ENCODE measurements around the gene UBAC2.

UBAC2 gene

DNA sequence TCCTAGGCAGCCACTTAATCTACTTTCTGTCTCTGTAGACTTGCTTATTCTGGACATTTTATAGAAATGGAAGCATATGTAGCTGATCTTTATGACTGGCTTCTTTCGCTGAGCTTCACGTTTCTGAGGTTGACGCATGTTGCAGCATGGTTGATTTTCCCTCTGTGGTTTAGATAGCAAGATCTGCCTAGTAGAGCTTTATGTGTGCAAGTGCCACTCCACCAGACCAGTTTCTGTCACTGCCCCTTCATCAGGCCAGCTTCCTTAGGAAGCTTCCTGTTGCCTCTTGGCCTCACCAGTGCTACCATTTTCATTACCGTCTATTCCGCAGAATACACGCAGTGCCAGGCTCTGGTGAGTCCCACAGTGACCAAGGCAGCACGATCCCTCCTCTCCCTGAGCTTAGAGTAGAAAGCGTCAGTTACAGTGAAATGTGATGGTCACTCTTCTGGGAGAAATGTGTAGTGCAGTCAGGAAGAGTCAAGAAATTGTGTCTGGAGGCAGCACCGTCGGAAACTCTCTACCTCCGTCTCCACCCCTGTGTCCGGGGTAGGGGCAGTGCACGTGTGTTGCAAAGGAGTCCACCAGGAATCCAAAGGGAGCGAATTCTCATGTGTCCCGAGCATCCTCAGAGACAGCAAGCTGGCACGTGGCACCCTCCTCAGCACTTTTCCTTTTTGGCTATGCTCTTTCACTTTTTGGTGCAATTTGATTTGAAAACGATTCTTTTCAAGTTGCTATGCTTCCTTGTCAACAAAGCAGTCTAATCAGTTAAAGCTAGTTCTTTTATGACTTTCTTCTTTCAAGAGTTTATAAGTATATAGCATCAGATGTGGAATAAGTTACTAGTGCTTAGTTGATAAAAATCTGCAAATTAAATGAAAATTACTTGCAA lies 151.9 kb downstream of the UBAC2 start:
- H3K27ac ChIP-seq, result no peak overlapping the region
- no peak for TF ChIP-seq ZFX (IDR thresholded peaks at IDR 0.05)
- no peak for TF ChIP-seq CTCF (conservative IDR thresholded peaks at IDR 0.05)

GRCh38 chr13:99353246-99353600 lies 152.6 kb downstream of the UBAC2 start:
- no peak overlapping the region for H3K27ac ChIP-seq
- TF ChIP-seq ZFX (IDR thresholded peaks at IDR 0.05) (no peak), CTCF (conservative IDR thresholded peaks at IDR 0.05) (no peak)

DNA sequence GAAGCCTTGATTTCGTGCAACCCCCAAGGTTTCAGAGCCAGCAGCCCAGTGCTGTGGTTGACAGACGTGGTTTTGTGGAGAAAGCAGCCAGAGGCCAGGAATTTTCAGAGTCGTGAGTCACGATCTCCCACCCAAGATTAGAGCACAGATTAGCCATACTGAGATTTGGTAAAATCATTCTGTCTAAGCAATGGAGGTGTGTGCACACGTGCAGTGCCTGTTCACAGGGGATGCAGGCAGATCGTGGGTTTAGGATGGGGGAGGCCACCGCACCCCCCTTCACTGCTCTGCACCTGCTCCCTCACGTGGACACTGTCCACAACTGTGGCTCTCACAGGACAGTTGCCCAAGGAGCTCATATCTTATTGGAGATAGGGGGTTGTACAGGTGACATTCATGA lies 153.2 kb downstream of the UBAC2 start:
- no peak overlapping the region for H3K27ac ChIP-seq
- no peak for TF ChIP-seq ZFX (IDR thresholded peaks at IDR 0.05)
- no peak for TF ChIP-seq CTCF (conservative IDR thresholded peaks at IDR 0.05)

DNA sequence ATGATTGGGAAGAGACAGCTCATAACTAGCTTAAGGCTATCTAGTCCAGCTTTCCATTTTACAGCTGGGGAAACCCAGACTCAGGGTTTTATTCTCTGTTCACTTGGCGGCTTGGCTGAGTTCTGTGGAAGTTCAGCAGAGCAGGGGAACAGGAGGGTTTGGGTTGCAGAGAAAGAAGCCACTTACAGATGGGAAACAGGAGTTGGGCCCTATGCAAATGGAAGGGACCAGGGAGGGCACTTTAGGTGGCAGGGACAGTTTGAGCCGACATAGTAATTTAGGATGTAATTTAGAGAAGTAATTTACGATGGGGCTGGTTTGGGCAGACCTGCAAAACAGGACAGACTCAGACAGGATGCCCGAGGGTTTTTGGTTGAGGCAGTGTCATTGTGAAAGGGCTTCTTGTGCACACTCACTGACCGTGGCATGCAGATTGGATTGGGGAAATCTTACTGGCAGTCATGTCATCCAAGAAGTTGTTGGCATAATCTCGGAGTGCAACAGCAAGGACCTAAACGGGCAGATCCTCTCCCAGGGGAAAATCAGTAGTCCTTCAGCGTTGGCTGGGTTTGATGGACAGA lies 153.8 kb downstream of the UBAC2 start:
- TF ChIP-seq CTCF (conservative IDR thresholded peaks at IDR 0.05) (no peak), ZFX (IDR thresholded peaks at IDR 0.05) (no peak)
- H3K27ac ChIP-seq, result no peak overlapping the region

GRCh38 chr13:99355267-99356011 lies 154.8 kb downstream of the UBAC2 start:
- TF ChIP-seq ZFX (IDR thresholded peaks at IDR 0.05) (no peak), CTCF (conservative IDR thresholded peaks at IDR 0.05) (no peak)
- no peak overlapping the region for H3K27ac ChIP-seq

- no peak overlapping the region for H3K27ac ChIP-seq
- TF ChIP-seq CTCF (conservative IDR thresholded peaks at IDR 0.05) (no peak), ZFX (IDR thresholded peaks at IDR 0.05) (no peak)
These were observed 155.3 kb downstream of the UBAC2 start for GRCh38 chr13:99356012-99356261.
